C1 segment of cervical spinal cord (tissue), 14 donors: ENCODE measurements around the gene LIMK1.

Experiments used
- DNase-seq, 14 donors: peaks; one replicate each; lab custom pipeline; 2025; lab: John Stamatoyannopoulos, UW

LIMK1 gene

GRCh38 chr7:74056096-74056915 lies 27.3 kb upstream of the LIMK1 start:
- DNase-seq: no peak

- DNase-seq: no peak
Measured at GRCh38 chr7:74057216-74057925, 26.2 kb upstream of the LIMK1 start.

GRCh38 chr7:74057987-74058386 lies 25.6 kb upstream of the LIMK1 start:
- no peak for DNase-seq

GRCh38 chr7:74058486-74058885 lies 25.1 kb upstream of the LIMK1 start:
- no peak for DNase-seq

GRCh38 chr7:74059037-74059436 lies 24.6 kb upstream of the LIMK1 start:
- no peak for DNase-seq

GRCh38 chr7:74059681-74060588 lies 23.7 kb upstream of the LIMK1 start:
- peak in 1 of 14 donors; percentile 71 for DNase-seq

GRCh38 chr7:74061840-74062539 lies 21.6 kb upstream of the LIMK1 start:
- DNase-seq: peak in 12 of 14 donors; percentile 46 to 90 (median 68)

- DNase-seq: no peak
Measured at GRCh38 chr7:74063223-74063641, 20.4 kb upstream of the LIMK1 start.

- DNase-seq: no peak
Measured at GRCh38 chr7:74063646-74064045, 20.0 kb upstream of the LIMK1 start.

- DNase-seq: no peak
Measured at GRCh38 chr7:74064696-74065095, 18.9 kb upstream of the LIMK1 start.

GRCh38 chr7:74066626-74067025 lies 17.0 kb upstream of the LIMK1 start:
- DNase-seq: no peak

GRCh38 chr7:74068378-74069085 lies 15.1 kb upstream of the LIMK1 start:
- no peak for DNase-seq

GRCh38 chr7:74069086-74069541 lies 14.5 kb upstream of the LIMK1 start:
- no peak for DNase-seq

- DNase-seq: no peak
Measured at GRCh38 chr7:74069790-74070618, 13.6 kb upstream of the LIMK1 start.

GRCh38 chr7:74070619-74070921 lies 13.0 kb upstream of the LIMK1 start:
- DNase-seq: no peak

GRCh38 chr7:74071121-74071520 lies 12.5 kb upstream of the LIMK1 start:
- DNase-seq: no peak

GRCh38 chr7:74074770-74075169 lies 8.8 kb upstream of the LIMK1 start:
- no peak for DNase-seq

GRCh38 chr7:74078461-74078860 lies 5.1 kb upstream of the LIMK1 start:
- no peak for DNase-seq

GRCh38 chr7:74082770-74083116 lies 861 bp upstream of the LIMK1 start:
- DNase-seq: no peak
